ENCODE measurements around the gene TMX4. TPM values are rescaled to one million over a fixed set of nuclear protein-coding genes. Genes with fewer than 3 reads are reported as not detected.

The TMX4 gene
- total and polyA plus RNA-seq, 2 of the 8 experiments (the other 6 are each of a cell fraction or from before 2014, with no cell fraction given): 2.1 to 7.8 TPM

DNA sequence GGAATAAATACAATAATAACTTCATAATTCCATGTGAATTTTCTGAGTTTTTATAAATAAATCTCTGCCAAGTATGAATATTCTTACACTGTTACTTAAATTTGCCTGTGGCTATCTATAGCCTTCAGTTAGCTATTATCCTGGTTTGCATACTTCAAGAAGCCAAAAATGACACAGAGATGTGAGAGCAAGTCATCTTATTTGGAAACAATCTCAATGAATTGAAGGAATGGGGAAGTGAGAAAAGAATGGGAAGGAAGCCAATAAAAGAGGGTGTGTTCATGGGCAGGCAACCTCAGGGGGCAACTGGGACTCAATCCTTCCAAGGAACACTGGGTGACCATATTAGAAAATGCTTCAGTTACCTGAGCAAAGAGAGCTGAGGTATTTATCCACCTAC is 89.2 kb downstream of the TMX4 start:
- H4K20me1 ChIP-seq (replicated peaks in 1 of 2; ENCODE audit: control insufficient read depth in 1 of 2, insufficient read depth in 2 of 2, low read length in 2 of 2): no peaks in the 10 kb centered on the region
- H3K36me3 ChIP-seq (ENCODE audit: control insufficient read depth in 2 of 4, insufficient read depth in 4 of 4, low read length in 3 of 4): no peaks in the 10 kb centered on the region
- no peak overlapping the region for H2BK20ac ChIP-seq (ENCODE audit: low read length)
- H3K79me2 ChIP-seq (ENCODE audit: control insufficient read depth in 1 of 2, insufficient read depth in 2 of 2, low read length in 2 of 2): no peaks in the 10 kb centered on the region
- H3K4ac ChIP-seq (replicated peaks; ENCODE audit: insufficient read length, low read depth, low read length): no peak overlapping the region
- H2AFZ ChIP-seq (ENCODE audit: low read length): no peak overlapping the region
- H3K18ac ChIP-seq (ENCODE audit: extremely low read depth, low read length): no peak overlapping the region
- no peak overlapping the region for H3K56ac ChIP-seq (replicated peaks; ENCODE audit: insufficient read length, low read depth, low read length)
- no peaks in the 10 kb centered on the region for H3K23me2 ChIP-seq (ENCODE audit: low read depth, low read length)
- no peak overlapping the region for H2BK12ac ChIP-seq (ENCODE audit: low read depth, low read length)
- no peak overlapping the region for H3K9ac ChIP-seq (replicated peaks in 1 of 4; ENCODE audit: extremely low read depth in 1 of 4, low read depth in 3 of 4, low read length in 3 of 4)
- H2AK5ac ChIP-seq (ENCODE audit: low read depth, low read length): no peak overlapping the region
- H3K23ac ChIP-seq (ENCODE audit: insufficient read length): no peak overlapping the region
- H3K9me3 ChIP-seq (ENCODE audit: insufficient read depth in 2 of 2, low read depth in 1 of 2, low read length in 1 of 2): no peaks in the 10 kb centered on the region
- H3K4me1 ChIP-seq (replicated peaks in 1 of 4; ENCODE audit: control insufficient read depth in 3 of 4, insufficient read depth in 4 of 4, low read length in 3 of 4): no peaks in the 10 kb centered on the region
- H3K14ac ChIP-seq (ENCODE audit: insufficient read length): no peak overlapping the region
- FAIRE-seq (no peak), DNase-seq (ENCODE audit: low read depth in 1 of 2, low spot score in 2 of 2) (no peak)
- no peak overlapping the region for H3K4me3 ChIP-seq (ENCODE audit: extremely low read depth in 1 of 4, insufficient read depth in 2 of 4, low read depth in 3 of 4, low read length in 4 of 4)
- no peak overlapping the region for H2BK5ac ChIP-seq (ENCODE audit: low read depth, low read length)
- H3K27me3 ChIP-seq (replicated peaks in 1 of 4; ENCODE audit: control insufficient read depth in 3 of 4, extremely low read depth in 1 of 4, insufficient read depth in 3 of 4, low read length in 3 of 4): no peaks in the 10 kb centered on the region
- no peaks in the 10 kb centered on the region for H3K79me1 ChIP-seq (ENCODE audit: low read depth, low read length)
- ChIA-PET CTCF (ENCODE audit: partially characterized antibody) (interaction anchor here (1.0 to 1.8 kb wide), 4 partner anchors 23 to 792 kb away, joined by 3 to 6 read pairs (median 4); no protein-coding TSS in a partner anchor), POLR2A (ENCODE audit: partially characterized antibody) (no interaction called here)
- H4K8ac ChIP-seq (ENCODE audit: extremely low read depth, insufficient read depth, low read length): no peak overlapping the region
- no peak overlapping the region for H3K4me2 ChIP-seq (ENCODE audit: insufficient read depth in 1 of 2, low read depth in 2 of 2, low read length in 2 of 2)
- no peak overlapping the region for H4K91ac ChIP-seq (replicated peaks; ENCODE audit: insufficient read length, low read length)
- H4K5ac ChIP-seq (ENCODE audit: insufficient read length, low read depth, low read length): no peak overlapping the region
- no peak overlapping the region for H3K27ac ChIP-seq (ENCODE audit: low read depth, low read length)
- no peak overlapping the region for H2BK120ac ChIP-seq (replicated peaks; ENCODE audit: low read depth, low read length)
- no peak overlapping the region for H2BK15ac ChIP-seq (ENCODE audit: low read length)
- TF ChIP-seq, protein P1, sequence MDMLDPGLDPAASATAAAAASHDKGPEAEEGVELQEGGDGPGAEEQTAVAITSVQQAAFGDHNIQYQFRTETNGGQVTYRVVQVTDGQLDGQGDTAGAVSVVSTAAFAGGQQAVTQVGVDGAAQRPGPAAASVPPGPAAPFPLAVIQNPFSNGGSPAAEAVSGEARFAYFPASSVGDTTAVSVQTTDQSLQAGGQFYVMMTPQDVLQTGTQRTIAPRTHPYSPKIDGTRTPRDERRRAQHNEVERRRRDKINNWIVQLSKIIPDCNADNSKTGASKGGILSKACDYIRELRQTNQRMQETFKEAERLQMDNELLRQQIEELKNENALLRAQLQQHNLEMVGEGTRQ (IDR thresholded peaks at IDR 0.05; ENCODE audit: low read length): no peak
- TF ChIP-seq RFX5 (IDR thresholded peaks at IDR 0.05; ENCODE audit: borderline replicate concordance, low read depth, low read length): no peak

Data from H1 (cell line).